Hematopoietic multipotent progenitor cell treated with erythropoietin and hydrocortisone succinate and interleukin-3 and kit ligand, for 4 days (in vitro differentiated cells): ENCODE data around the gene SPRYD7.
"Not testable (repeated sequence)": the region's sequence is repeated elsewhere in the genome, so short reads cannot be mapped to it uniquely, and the experiment has no call there.

Experiments used
- DNase-seq: peaks from one replicate; pipeline ENCODE4 v3.0.0-alpha.2; 2015

Gene SPRYD7

DNA sequence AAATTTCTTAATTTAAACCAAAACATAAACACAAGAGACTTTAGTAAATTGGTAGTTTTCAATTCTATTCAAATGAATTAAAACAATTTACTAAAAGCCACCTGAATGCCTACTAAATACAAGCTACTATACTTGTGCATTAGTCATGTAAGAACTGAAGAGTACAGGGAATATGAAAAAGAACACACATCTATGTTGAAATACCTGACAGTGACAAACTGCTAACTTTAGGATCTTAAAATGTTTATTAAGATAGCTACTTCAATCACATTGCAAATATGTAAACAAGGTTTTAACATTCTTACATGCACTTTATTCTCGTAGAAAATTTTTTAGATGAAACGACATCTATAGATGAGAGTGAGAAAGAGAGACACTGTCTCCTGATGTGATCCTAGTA lies 4.1 kb downstream of the SPRYD7 start:
- no peak for DNase-seq

DNA sequence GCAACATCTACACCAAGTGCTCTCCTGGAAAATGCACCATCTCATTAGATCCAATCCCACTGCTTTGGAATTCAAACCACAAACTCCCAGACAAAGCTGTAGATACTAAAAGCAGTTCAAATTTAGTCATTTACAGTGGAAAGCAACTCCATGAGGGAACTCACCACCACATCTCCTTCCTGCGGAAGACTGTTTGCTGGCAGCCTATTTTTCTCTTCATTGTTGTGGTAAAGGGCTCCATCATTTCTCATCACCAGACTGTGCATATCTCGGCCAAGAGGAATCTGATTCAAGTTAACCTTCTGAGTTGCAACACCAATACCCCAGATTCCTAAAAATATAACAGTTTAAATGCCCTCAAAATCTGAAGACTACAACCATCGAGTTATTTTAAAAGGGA lies 8.4 kb downstream of the SPRYD7 start:
- peak; percentile 18 for DNase-seq

DNA sequence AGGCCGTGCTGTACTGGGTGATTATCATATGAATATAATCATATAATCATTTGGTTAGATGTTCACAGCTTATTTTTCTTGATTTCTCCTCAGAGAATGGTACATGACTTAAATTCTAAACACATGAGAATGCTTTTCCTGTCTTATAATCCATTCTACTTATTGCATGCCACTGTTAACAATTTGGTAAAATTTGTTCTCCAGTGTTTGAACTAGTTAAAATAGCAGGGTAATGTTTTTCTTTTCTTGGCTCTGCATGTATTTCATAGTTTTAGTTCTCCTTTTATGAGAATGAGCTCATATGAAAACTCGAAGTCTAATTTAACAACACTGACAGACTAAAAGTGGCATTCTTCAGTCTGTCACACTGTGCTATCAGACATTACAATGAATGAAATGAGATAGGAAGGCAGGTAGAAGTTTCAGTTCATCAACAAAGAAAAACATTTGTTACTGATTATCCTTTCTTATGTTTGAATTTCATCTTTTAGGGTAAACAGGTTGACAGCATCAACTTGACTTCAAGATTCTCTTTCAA lies 10.2 kb downstream of the SPRYD7 start:
- DNase-seq: no peak

DNA sequence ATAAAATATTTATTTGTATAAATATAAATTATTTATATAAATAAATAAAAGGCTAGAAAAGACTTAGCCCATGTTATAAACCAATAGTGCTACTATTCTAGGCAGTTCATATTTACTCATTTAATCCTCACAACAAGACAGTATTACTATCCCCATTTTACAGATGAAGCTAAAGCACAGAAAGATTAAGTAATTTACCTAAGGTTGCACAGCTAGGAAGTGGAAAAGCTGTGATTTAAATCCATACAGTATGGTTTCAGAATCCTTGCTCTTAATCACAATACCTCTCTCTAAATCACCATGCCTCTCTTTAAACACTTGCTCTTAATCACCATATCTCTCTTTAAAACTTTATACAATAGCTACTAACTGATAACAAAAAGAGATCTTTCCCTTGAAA lies 13.8 kb downstream of the SPRYD7 start:
- DNase-seq: no peak

DNA sequence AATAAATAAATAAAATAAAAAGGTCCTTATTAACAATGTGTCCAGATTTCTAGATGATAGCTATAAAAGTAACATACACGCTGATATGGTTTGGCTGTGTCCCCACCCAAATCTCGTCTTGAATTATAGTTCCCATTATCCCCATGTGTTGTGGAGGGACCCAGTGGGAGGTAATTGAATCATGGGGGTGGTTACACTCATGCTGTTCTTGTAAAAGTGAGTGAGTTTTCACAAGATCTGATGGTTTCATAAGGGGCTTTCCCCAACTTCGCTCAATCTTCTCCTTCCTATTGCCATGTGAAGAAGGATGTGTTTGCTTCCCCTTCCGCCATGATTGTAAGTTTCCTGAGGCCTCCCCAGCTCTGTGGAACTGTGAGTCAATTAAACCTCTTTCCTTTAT lies 15.2 kb downstream of the SPRYD7 start:
- not testable (repeated sequence) for DNase-seq

DNA sequence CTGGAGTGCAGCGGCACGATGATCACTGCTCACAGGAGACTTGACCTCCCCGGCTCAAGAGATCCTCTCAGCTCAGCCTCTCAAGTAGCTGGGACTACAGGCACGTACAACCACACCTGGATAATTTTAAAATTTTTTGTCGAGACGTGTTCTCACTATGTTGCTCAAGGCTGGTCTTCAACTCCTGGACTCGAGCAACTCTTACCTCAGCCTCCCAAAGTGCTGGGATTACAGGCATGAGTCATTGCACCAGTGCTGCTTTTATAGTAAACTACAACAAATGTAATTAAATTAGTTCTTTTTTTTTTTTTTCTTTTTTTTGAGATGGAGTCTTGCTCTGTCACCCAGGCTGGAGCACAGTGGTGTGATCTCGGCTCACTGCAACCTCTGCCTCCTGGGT lies 18.0 kb downstream of the SPRYD7 start:
- not testable (repeated sequence) for DNase-seq

DNA sequence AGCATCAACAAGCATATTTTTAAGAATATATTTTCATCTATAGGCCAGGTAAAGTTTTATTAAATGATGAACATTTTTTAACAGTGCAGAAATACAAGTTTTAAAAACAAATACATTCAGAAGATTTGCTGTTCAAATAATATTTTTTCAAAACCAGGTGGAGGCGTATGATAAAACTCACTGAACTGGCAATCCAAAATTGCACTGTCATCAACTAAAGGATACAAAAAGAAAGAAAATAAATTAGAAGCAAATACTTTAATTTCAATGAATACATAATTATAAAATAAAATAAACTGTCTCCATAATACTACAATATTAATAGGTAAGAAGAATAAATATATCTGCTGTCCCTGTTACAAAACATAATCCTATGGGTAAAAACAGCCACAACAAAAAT lies 21.2 kb downstream of the SPRYD7 start:
- no peak for DNase-seq

DNA sequence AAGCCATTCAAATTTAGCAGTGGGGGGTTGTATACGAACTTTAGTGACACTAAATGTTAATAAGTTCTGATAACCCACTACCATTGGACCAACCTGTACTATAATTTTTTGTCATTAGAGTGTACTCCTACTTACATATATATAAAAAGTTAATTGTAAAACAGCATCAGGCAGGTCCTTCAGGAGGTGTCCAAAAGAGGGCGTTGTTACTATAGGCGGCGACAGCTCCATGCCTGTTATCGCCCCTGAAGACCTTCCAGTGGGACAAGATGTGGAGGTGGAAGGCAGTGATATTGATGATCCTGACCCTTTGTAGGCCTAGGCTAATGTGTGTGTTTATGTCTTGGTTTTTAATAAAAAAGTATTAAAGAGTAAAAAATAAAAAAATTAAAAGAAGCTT lies 27.5 kb downstream of the SPRYD7 start:
- DNase-seq: peak; percentile 25

DNA sequence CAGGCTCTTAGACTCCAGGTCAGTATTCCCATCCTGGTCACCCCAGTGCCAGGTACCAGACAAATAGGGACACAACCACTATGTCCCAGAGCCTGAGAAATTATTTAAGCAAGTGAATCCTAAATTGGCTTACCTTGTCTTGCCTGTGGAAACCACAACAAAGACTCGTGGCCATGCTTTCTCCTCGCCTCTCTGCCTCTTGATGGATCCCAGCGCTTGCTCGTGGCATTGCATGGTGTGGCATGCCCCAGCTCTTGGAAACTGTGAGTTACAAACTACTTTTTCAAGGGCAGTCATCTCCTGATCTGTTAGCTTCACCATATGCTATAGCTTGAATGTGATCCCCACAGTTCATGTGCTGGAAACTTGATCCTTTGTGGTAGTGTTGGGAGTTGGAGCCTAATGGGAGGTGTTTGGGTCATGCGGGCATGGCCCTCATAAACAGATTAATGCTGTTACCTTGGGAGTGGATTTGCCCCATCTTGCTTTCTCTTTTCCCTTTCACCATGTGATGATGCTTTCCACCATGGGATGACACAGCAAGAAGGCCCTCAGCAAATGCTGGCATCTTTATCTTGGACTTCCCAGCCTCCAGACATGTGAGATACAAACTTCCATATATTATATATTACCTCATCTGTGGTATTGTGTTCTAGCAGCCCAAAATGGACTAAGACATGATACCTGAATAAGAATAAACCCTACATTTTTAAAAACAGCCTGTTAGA lies 31.2 kb downstream of the SPRYD7 start:
- DNase-seq: no peak

DNA sequence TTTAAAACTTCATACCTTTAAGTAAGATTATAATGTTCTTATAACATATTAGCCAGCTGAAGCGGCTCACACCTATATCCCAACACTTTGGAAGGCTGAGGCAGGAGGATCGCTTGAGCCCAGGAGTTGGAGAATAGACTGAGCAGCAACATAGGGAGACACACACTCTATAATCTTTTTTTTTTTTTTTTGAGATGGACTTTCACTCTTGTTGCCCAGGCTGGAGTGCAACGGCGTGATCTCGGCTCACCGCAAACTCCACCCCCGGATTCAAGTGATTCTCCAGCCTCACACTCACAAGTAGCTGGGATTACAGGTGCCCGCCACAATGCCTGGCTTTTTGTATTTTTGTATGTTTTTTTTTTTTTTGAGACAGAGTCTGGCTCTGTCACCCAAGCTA lies 37.3 kb downstream of the SPRYD7 start:
- no peak for DNase-seq

DNA sequence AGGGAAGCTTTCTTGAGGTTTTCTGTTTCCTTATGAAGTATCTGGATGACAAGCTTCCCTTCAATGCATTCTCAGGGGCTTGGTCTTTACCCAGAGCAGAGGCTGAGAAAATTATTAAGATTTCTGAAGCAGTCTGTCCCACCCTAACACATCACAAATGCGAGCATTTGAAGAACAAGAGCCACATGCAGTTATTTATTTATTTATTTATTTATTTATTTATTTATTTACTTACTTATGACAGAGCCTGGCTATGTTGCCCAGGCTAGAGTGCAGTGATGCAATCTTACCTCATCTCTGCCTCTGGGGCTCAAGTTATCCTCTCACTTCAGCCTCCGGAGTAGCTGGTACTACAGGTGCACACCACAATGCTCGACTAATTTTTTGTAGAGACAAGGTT lies 38.4 kb downstream of the SPRYD7 start:
- DNase-seq: no peak

DNA sequence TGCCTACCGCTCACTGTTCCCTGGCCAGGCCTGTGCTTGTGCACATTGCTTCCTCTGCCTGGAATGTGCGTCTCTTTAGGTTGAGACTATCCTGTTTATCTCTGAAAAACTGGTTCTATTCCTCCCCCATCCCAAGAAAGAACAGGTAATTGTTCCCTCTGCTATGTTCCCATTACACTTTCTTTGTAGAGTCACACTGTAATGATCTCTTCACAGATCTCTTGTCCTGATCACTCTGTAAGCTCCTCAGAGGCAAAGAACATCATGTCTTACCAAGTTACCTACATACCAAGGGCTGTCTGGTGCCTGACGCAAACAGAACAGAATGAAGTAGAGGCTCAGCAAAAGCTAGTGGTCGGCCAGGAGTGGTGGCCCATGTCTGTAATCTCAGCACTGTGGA lies 40.3 kb downstream of the SPRYD7 start:
- DNase-seq: no peak

DNA sequence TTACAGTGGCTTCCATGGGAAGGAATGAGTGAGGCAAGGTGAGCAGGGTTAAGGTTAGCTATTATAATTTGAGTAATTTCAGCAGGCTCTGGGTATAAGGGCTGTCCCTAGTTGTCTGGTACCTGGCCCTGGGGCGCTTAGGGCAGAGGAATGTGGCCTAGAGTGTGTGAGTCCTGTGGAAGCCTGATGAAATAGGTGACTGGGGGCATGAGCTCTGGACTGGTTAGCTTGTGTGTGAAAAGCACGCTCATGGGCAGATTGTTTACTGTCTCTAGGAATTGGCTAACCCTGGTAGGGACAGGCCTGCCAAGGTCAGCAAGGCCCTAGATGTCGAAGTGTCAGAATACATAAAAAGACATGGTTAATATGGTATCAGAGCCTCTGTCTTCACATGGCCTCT lies 42.5 kb downstream of the SPRYD7 start:
- DNase-seq: no peak

DNA sequence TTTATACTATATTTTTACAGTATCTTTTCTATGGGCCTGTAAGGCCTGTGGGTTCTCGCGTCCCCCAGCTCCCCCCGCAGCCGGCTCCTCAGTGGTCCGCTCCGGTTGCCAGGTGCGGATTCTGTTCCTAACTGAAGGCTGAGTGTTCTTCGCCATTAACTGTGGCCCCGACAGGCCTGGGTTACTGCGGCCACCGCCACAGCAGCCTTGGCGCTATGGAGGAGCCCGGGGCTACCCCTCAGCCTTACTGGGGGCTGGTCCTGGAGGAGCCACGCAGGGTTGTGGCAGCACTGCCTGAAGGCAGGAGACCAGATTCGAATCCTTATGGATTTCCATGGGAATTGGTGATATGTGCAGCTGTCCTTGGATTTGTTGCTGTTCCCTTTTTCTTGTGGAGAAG lies 45.8 kb downstream of the SPRYD7 start:
- DNase-seq: no peak

DNA sequence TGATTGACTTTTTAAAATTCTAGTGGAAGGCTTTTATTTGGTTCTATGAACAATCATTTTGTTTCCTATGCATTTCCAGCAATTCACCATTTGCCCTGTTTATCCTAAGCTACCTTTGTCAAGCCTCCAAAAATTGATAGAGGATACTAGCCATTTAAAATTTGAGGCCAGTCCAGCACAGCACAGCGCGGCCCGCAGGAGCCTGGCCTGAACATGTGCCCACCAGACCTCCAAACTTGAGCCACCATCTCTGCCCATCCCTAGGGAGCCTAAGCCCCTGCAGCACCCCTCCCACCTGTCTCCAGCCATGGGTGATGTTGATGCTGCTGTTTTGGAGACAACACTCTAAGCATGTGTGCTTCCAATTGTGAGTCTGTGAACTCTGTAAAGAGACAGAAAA lies 57.5 kb downstream of the SPRYD7 start:
- no peak for DNase-seq

DNA sequence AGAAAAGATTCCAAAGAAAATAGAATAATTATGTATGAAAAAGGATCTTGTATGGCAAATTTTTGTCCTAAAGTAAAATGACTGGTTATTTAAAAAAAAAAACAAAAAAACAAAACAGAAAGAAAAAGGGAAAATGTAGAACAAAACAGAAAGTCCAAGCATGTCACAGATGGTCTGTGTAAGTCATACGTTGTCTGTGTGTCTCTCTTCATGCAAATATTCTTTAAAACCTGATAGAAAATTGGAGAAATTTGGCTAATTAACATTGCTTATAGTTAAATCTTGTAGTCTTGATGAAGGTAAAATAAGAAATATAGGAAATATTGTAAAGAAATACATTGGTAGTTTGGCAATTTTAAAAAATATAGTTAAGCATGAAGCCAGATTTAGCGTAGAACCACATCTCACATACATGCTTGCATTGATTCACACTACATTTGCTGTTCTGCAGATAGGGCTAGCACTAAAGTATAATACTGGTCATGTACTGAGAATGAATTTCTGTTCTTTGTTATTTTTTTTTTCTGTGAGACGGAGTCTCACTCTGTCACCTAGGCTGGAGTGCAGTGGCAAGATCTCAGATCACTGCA lies 58.4 kb downstream of the SPRYD7 start:
- DNase-seq: peak; percentile 18

DNA sequence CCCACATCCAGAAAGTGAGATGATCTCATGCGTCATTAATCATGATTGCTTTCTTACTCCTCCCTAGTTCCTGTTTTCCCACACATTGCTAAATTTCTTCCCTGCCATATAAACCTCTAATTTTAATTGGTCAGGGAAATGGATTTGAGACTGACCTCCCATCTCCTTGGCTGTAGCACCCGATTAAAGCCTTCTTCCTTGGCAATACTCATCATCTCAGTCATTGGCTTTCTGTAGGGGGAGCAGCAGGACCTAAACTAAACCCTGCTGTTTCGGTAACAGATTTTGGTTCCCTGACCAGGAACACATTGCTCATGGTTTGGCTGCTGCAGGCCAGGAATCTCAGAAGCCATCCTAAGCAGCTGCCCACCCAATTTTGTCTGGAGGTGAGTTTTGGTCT lies 61.7 kb downstream of the SPRYD7 start:
- no peak for DNase-seq

DNA sequence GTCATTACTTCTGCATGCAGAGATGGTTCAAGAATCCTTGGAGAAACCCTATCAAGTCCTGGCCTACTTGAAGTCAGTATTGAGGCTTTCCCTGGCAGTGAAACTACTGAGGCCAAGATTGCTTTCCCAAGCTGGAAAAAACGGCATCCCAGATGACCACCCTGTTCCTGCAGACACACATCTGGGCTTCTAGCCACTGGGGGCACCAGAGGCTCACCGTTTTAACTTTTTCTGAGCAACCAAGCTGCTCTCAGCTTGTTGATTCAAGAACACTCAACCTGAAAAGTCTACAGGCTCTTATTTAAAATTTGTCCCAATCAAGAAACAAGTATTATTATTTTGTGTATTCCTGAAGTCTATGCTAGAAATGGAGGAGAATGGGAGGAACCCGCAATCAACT lies 66.6 kb downstream of the SPRYD7 start:
- DNase-seq: peak; percentile 34

DNA sequence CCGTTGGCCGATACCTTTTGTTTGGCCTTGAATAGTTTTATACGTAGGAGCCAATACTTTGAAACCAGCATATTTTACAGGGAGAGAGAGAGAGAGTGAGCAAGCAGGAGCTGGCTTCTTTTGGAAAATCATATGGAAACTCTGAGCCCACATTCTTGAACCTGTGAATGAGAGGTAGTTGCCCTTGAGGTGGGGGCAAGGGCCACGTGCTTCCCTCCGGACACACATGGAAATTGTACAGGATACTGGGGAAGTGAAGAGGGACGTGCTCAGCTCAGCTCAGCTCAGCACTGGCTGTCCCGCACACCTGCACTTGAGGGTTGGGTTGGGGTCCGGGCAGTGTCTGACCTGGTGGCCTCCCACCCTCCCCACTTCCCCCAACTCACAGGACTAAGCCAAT lies 68.3 kb downstream of the SPRYD7 start:
- no peak for DNase-seq

DNA sequence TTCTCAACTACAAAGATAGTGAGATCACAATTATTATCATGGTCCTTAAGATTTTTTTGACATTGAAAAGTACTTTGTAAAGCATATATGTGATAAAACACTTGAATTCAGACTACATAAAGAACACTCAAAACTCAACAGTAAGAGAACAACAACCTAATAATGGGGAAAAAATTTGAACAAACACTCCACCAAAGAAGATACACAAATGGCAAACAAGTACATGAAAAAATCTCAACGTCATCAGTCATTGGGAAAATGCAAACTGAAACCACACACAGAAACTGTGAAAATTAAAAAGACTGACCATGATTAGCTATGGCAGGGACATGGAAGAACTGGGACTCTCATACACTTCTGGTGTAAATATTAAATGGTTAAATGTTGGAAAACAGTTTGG lies 70.9 kb downstream of the SPRYD7 start:
- no peak for DNase-seq

DNA sequence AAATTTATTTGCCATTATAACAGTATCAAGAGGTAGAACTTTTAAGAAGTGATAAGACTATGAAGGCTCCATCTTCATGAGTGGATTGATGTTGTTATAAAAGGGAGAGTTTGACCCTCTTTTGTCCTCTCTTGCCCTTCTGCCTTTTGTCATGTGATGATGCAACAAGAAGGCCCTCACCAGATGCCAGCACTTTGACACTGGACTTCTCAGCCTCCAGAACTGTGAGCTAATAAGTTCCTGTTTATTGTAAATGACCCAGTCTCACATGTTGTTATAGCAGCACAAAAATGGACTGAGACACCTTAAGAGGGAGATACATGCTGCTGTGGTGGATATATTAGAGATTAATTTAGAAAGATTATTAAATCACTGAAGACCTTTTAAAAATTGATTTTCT lies 71.6 kb downstream of the SPRYD7 start:
- DNase-seq: no peak
